Lung (tissue), 12 donors: Measurements from ENCODE around the gene ZNF408. TPM values are rescaled to one million over a fixed set of nuclear protein-coding genes. Genes with fewer than 3 reads are reported as not detected.
"Not testable (repeated sequence)": the region's sequence is repeated elsewhere in the genome, so short reads cannot be mapped to it uniquely, and the experiment has no call there.

Experiments
- ATAC-seq: fragments of 200-7000 bp; cut with Tn5 transposase; one replicate; pipeline ENCODE4 v1.9.1; 2020; ENCODE audit warnings: moderate number of reproducible peaks; ENCODE audit not compliant: insufficient read depth, low FRiP score
- DNase-seq, 3 donors: peaks; one replicate each; pipeline ENCODE4 v3.0.0-alpha.2; 2013 to 2017
- H3K27ac ChIP-seq, 2 donors: one replicate each; pipeline ENCODE4 v1.5.1; 2013; ENCODE audit warnings: mild to moderate bottlenecking in 2 of 2, moderate library complexity in 2 of 2, control low read depth in 1 of 2, inconsistent platforms in 1 of 2, low read depth in 1 of 2, low read length in 1 of 2
- H3K27me3 ChIP-seq, 3 donors: one replicate each; pipeline ENCODE4 v1.5.1; 2013; ENCODE audit warnings: low read length in 2 of 3; ENCODE audit not compliant: control insufficient read depth in 3 of 3, insufficient read depth in 3 of 3
- H3K36me3 ChIP-seq, 4 donors: one replicate each; pipeline ENCODE4 v1.5.1; 2013; ENCODE audit warnings: low read length in 4 of 4, mild to moderate bottlenecking in 1 of 4, moderate library complexity in 1 of 4; ENCODE audit not compliant: control insufficient read depth in 4 of 4, insufficient read depth in 4 of 4
- H3K4me1 ChIP-seq, 5 donors: one replicate each; pipeline ENCODE4 v1.5.1; 2013; ENCODE audit warnings: low read length in 5 of 5, mild to moderate bottlenecking in 2 of 5, moderate library complexity in 1 of 5; ENCODE audit not compliant: control insufficient read depth in 5 of 5, insufficient read depth in 5 of 5
- H3K4me3 ChIP-seq: one replicate; pipeline ENCODE4 v1.5.1; 2013; ENCODE audit warnings: mild to moderate bottlenecking, control low read depth, moderate library complexity
- H3K9ac ChIP-seq, 2 donors: one replicate each; pipeline ENCODE4 v1.5.1; 2013; ENCODE audit warnings: low read length in 2 of 2, control low read depth in 1 of 2; ENCODE audit not compliant: insufficient read depth in 1 of 2
- H3K9me3 ChIP-seq, 4 donors: one replicate each; pipeline ENCODE4 v1.5.1; 2013; ENCODE audit warnings: low read length in 3 of 4, mild to moderate bottlenecking in 1 of 4, moderate library complexity in 1 of 4; ENCODE audit not compliant: control insufficient read depth in 4 of 4, insufficient read depth in 3 of 4
- CTCF ChIP-seq: IDR thresholded peaks from 2 replicates; pipeline ENCODE4 v1.5.1; 2012; ENCODE audit warnings: mild to moderate bottlenecking; ENCODE audit errors: control extremely low read depth, extremely low read depth
- WGBS, 2 donors: extraction: QIAGEN DNeasy Blood & Tissue Kit; methylation state at CpG; one replicate each; pipeline ENCODE4 v1.1.7; 2013; 5-methylcytosine and 5-hydroxymethylcytosine counted together
- polyA plus RNA-seq, 2 donors: library from polyadenylated mRNA; stranded (reverse); fragments of 200-250 nt; gene quantifications; one replicate each; pipeline ENCODE4 v1.2.1, GENCODE V29; 2013
- total RNA-seq, 2 donors: library from RNA; depleted of rRNA in 1 of 2; stranded (reverse); fragments of >200 nt in 1 of 2; gene quantifications; one replicate each; pipeline ENCODE4 v1.2.1, GENCODE V29; 2014 to 2021
- donor health status: control.
- donor health status: control.
- donor health status: Bipolar disorder and iron deficiency.
- donor health status: healthy.
- donor health status: DM: yes; HTN: yes; CAD: no.

The ZNF408 gene
- total and polyA plus RNA-seq, 4 donors: 3.2 to 12.7 (median 6.9) TPM

DNA sequence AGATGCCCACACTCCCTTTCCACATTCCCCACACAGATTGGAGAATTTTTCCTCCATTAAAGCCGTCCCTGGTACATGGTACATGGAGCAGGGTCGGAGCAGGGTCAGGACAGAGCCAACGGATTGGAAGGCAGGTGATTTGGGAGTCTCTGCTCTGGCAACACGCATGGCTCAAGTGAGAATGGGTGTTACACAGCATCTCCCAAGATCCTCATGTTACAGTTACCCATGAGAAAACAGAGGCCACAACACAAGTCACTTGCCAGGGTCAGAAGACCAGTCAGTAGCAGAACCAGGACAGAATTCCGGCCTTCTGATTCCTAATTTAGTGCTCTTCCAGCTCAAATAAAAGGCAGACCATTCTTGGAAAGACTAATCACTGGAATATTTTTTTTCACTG lies 10.5 kb downstream of the ZNF408 start:
- Histone ChIP-seq H3K36me3 (peaks cover 0 to 6% (median 2%) of the 10 kb centered on the region in 4 donors), H3K27ac (peak overlapping the region; percentile 43 to 91), H3K9ac (no peak overlapping the region), H3K27me3 (no peaks in the 10 kb centered on the region), H3K9me3 (no peaks in the 10 kb centered on the region), H3K4me1 (no peaks in the 10 kb centered on the region), H3K4me3 (no peak overlapping the region)
- DNase-seq (no peak), ATAC-seq (no peak)
- 83 to 92% methylated on average over 5 of the region's 5 CpGs for WGBS, 2 donors
- TF ChIP-seq CTCF: no peak

GRCh38 chr11:46712874-46713576 lies 12.2 kb downstream of the ZNF408 start:
- 93 to 94% methylated on average over 7 of the region's 7 CpGs for WGBS, 2 donors
- H3K27ac ChIP-seq: no peak overlapping the region
- H3K9me3 ChIP-seq: no peaks in the 10 kb centered on the region
- H3K4me1 ChIP-seq: peaks cover 0 to under 1% (median 0%) of the 10 kb centered on the region in 5 donors
- no peak for TF ChIP-seq CTCF
- H3K4me3 ChIP-seq: no peak overlapping the region
- H3K27me3 ChIP-seq: no peaks in the 10 kb centered on the region
- DNase-seq (no peak), ATAC-seq (no peak)
- no peaks in the 10 kb centered on the region for H3K36me3 ChIP-seq
- H3K9ac ChIP-seq: no peak overlapping the region

DNA sequence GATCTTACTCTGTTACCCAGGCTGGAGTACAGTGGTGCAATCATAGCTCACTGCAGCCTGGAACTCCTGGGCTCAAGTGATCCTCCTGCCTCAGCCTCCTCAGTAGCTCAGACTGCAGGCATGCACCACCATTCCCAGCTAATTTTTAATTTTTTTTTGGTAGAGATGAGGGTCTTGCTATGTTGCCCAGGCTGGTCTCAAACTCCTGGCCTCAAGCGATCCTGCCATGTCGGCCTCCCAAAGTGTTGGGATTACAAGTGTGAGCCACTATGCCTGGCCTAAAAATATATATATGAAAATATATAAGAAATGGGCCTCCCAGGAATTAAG lies 17.0 kb downstream of the ZNF408 start:
- not testable (repeated sequence) for H3K4me1 ChIP-seq, H3K4me3 ChIP-seq, H3K9me3 ChIP-seq, ATAC-seq, H3K36me3 ChIP-seq, DNase-seq, H3K27ac ChIP-seq, H3K27me3 ChIP-seq, H3K9ac ChIP-seq
- 94 to 98% methylated on average over 2 of the region's 2 CpGs for whole genome bisulfite sequencing, 2 donors

DNA sequence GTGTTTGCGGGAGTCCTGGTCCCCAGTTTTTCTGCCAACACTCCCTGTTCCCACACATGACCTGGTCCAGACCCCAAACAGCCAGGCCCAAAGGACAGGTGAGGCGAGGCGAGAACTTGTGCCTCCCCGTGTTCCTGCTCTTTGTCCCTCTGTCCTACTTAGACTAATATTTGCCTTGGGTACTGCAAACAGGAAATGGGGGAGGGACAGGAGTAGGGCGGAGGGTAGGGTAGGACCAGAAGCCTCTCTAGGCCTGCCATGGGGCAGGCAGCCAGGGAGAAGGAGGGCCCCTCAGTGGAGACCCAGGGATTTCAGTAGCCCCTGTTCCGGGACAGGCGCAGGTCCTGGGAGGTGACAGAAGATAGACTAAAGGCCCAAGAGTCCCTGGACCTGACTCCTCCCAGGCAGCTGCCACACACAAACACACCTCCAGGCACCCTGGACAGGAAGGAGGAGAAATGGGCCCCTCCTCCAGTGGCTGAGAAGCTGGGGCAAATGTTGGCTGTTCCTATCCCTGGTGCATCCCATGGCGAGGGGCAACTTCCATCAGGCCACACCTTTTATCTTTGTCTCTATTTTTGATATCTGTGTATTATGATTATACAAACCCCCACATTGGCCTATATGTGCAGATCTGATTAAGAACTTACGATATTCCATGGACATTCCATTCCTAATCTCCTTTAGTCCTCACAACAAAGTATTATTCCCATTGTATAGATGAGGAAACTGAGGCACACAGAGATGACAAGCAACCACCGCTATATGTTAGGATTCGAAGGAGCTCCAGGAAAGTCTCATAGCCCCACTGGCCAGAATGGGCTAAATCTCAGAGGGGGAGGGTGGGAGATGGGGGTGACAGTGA lies 17.6 kb downstream of the ZNF408 start:
- peaks cover 0 to 5% (median 0%) of the 10 kb centered on the region in 5 donors for H3K4me1 ChIP-seq
- DNase-seq (peak; percentile 11 to 47 (median 26)), ATAC-seq (no peak)
- H3K27me3 ChIP-seq: no peaks in the 10 kb centered on the region
- H3K9me3 ChIP-seq: no peaks in the 10 kb centered on the region
- WGBS, 2 donors: 73 to 81% methylated on average over 11 of the region's 11 CpGs
- no peak for TF ChIP-seq CTCF
- no peak overlapping the region for H3K27ac ChIP-seq
- no peaks in the 10 kb centered on the region for H3K36me3 ChIP-seq
- H3K9ac ChIP-seq: no peak overlapping the region
- no peak overlapping the region for H3K4me3 ChIP-seq
